ENCODE measurements around the gene GSTM2.

GSTM2 gene

DNA sequence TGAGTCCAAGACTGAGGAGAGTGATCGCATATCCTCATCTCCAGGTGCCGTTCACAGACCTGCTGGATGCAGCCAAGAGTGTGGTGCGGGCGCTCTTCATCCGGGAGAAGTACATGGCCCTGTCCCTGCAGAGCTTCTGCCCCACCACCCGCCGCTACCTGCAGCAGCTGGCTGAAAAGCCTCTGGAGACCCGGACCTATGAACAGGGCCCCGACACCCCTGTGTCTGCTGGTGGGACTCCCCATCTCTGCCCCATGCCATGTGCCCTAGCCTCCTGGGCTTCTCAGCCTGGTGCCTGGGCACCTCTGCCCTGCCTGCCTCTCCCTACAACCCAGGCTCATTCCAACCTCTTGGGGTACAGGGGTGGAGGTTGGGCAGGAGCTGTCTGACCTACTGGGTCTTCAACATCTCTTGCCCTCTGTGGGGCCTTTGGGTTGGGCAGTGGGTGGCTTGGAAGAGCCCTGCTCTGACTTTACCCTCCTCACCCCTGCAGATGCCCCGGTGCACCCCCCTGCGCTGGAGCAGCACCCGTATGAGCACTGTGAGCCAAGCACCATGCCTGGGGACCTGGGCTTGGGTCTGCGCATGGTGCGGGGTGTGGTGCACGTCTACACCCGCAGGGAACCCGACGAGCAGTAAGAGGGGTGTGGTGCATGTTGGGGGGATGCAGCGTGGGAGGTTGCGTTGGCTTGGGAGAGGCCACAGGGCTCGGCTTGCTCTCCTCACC is 41.0 kb upstream of the GSTM2 start:
- Histone ChIP-seq H3K36me3 (ENCODE audit: control insufficient read depth, low read length) (peaks cover 49% of the 10 kb centered on the region), H3K4me1 (ENCODE audit: control insufficient read depth, low read length) (peaks cover 34% of the 10 kb centered on the region), H3K79me2 (ENCODE audit: control insufficient read depth, low read length) (peaks cover 37% of the 10 kb centered on the region), H4K20me1 (ENCODE audit: control insufficient read depth, insufficient read depth, low read depth, low read length) (no peaks in the 10 kb centered on the region), H3K9me2 (replicated peaks; ENCODE audit: control insufficient read depth, low read length) (no peaks in the 10 kb centered on the region), H3K27me3 (ENCODE audit: control insufficient read depth, low read length) (no peaks in the 10 kb centered on the region), H3K9me3 (ENCODE audit: control insufficient read depth, insufficient read depth, low read length) (no peaks in the 10 kb centered on the region), H3F3A (ENCODE audit: control insufficient read depth, insufficient read depth) (no peaks in the 10 kb centered on the region), H3K27ac (ENCODE audit: low read depth, low read length) (no peak overlapping the region), H3K4me3 (ENCODE audit: low read length) (no peak overlapping the region), H3K4me2 (ENCODE audit: low read length) (no peak overlapping the region)
- TF ChIP-seq EZH2phosphoT487 (IDR thresholded peaks at IDR 0.05; ENCODE audit: borderline replicate concordance, low read length) = no peak
- TF ChIP-seq, protein P1, sequence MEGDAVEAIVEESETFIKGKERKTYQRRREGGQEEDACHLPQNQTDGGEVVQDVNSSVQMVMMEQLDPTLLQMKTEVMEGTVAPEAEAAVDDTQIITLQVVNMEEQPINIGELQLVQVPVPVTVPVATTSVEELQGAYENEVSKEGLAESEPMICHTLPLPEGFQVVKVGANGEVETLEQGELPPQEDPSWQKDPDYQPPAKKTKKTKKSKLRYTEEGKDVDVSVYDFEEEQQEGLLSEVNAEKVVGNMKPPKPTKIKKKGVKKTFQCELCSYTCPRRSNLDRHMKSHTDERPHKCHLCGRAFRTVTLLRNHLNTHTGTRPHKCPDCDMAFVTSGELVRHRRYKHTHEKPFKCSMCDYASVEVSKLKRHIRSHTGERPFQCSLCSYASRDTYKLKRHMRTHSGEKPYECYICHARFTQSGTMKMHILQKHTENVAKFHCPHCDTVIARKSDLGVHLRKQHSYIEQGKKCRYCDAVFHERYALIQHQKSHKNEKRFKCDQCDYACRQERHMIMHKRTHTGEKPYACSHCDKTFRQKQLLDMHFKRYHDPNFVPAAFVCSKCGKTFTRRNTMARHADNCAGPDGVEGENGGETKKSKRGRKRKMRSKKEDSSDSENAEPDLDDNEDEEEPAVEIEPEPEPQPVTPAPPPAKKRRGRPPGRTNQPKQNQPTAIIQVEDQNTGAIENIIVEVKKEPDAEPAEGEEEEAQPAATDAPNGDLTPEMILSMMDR (IDR thresholded peaks at IDR 0.05; ENCODE audit: low read depth, low read length, poor library complexity, severe bottlenecking) = no peak

DNA sequence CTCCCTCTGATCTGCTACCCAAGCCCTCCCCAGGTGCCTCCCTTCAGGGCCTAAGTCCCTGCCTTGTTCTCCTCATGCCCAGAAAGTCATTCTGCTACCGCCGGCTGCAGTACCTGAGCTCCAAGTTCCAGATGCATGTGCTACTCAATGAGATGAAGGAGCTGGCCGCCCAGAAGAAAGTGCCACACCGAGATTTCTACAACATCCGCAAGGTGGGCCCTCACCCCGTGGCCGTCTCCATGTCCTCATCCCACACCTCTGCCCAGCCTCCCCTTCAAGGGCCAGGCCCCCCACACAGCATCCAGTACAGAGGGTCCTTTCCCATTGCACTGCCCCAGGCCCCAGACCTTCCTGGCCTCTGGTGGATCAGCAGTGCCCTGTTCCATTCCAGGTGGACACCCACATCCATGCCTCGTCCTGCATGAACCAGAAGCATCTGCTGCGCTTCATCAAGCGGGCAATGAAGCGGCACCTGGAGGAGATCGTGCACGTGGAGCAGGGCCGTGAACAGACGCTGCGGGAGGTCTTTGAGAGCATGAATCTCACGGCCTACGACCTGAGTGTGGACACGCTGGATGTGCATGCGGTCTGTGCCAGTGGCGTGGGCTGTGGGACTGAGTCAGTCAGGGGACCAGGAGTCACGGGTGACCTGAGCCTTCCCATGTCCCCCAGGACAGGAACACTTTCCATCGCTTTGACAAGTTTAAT is 40.0 kb upstream of the GSTM2 start:
- peaks cover 27% of the 10 kb centered on the region for H3K79me2 ChIP-seq (ENCODE audit: control insufficient read depth, low read length)
- no peak for TF ChIP-seq EZH2phosphoT487 (IDR thresholded peaks at IDR 0.05; ENCODE audit: borderline replicate concordance, low read length)
- TF ChIP-seq, protein P1 (IDR thresholded peaks at IDR 0.05; ENCODE audit: low read depth, low read length, poor library complexity, severe bottlenecking) = no peak
- H3F3A ChIP-seq (ENCODE audit: control insufficient read depth, insufficient read depth) = no peaks in the 10 kb centered on the region
- H3K27me3 ChIP-seq (ENCODE audit: control insufficient read depth, low read length) = no peaks in the 10 kb centered on the region
- H3K36me3 ChIP-seq (ENCODE audit: control insufficient read depth, low read length) = peaks cover 49% of the 10 kb centered on the region
- no peak overlapping the region for H3K4me3 ChIP-seq (ENCODE audit: low read length)
- H3K9me3 ChIP-seq (ENCODE audit: control insufficient read depth, insufficient read depth, low read length) = no peaks in the 10 kb centered on the region
- H4K20me1 ChIP-seq (ENCODE audit: control insufficient read depth, insufficient read depth, low read depth, low read length) = no peaks in the 10 kb centered on the region
- peaks cover 24% of the 10 kb centered on the region for H3K4me1 ChIP-seq (ENCODE audit: control insufficient read depth, low read length)
- H3K4me2 ChIP-seq (ENCODE audit: low read length) = no peak overlapping the region
- H3K9me2 ChIP-seq (replicated peaks; ENCODE audit: control insufficient read depth, low read length) = no peaks in the 10 kb centered on the region
- H3K27ac ChIP-seq (ENCODE audit: low read depth, low read length) = no peak overlapping the region

- peaks cover 49% of the 10 kb centered on the region for H3K36me3 ChIP-seq (ENCODE audit: control insufficient read depth, low read length)
- no peaks in the 10 kb centered on the region for H3K27me3 ChIP-seq (ENCODE audit: control insufficient read depth, low read length)
- H3K4me2 ChIP-seq (ENCODE audit: low read length) = no peak overlapping the region
- TF ChIP-seq, protein P1 (IDR thresholded peaks at IDR 0.05; ENCODE audit: low read depth, low read length, poor library complexity, severe bottlenecking) = no peak
- TF ChIP-seq EZH2phosphoT487 (IDR thresholded peaks at IDR 0.05; ENCODE audit: borderline replicate concordance, low read length) = no peak
- peaks cover 18% of the 10 kb centered on the region for H3K79me2 ChIP-seq (ENCODE audit: control insufficient read depth, low read length)
- H3K4me1 ChIP-seq (ENCODE audit: control insufficient read depth, low read length) = peaks cover 15% of the 10 kb centered on the region
- H3K4me3 ChIP-seq (ENCODE audit: low read length) = no peak overlapping the region
- H3K27ac ChIP-seq (ENCODE audit: low read depth, low read length) = no peak overlapping the region
- no peaks in the 10 kb centered on the region for H3K9me2 ChIP-seq (replicated peaks; ENCODE audit: control insufficient read depth, low read length)
- peaks cover 3% of the 10 kb centered on the region; the same call in 1 of the 2 replicates for H3F3A ChIP-seq (ENCODE audit: control insufficient read depth, insufficient read depth)
- no peaks in the 10 kb centered on the region for H4K20me1 ChIP-seq (ENCODE audit: control insufficient read depth, insufficient read depth, low read depth, low read length)
- no peaks in the 10 kb centered on the region for H3K9me3 ChIP-seq (ENCODE audit: control insufficient read depth, insufficient read depth, low read length)
Measured at GRCh38 chr1:109628540-109629321, 39.1 kb upstream of the GSTM2 start.

Measured in DOHH2 (cell line).